WERI-Rb-1 (cell line): ENCODE measurements around the gene OR10AD1.

Experiments
- DNase-seq: peaks from one replicate; pipeline ENCODE4 v3.0.0-alpha.2; 2020
- H3K27ac ChIP-seq: fragments of 250-450 bp; sonication (Bioruptor Pico); 2 replicates; pipeline ENCODE4 v1.5.1; 2020; ENCODE audit warnings: mild to moderate bottlenecking, moderate library complexity
- H3K27me3 ChIP-seq: fragments of 250-450 bp; sonication (Bioruptor Pico); 2 replicates; pipeline ENCODE4 v1.5.1; 2021; ENCODE audit warnings: mild to moderate bottlenecking, low read depth, moderate library complexity; ENCODE audit not compliant: insufficient read depth, severe bottlenecking
- H3K36me3 ChIP-seq: fragments of 250-450 bp; sonication (Bioruptor Pico); 2 replicates; pipeline ENCODE4 v1.5.1; 2020; ENCODE audit warnings: mild to moderate bottlenecking, moderate library complexity
- H3K4me3 ChIP-seq: 2 replicates; pipeline ENCODE4 v1.5.1; 2011; ENCODE audit warnings: low read depth, mild to moderate bottlenecking, control low read depth, low read length
- H3K9me3 ChIP-seq: fragments of 250-450 bp; sonication (Bioruptor Pico); 2 replicates; pipeline ENCODE4 v1.5.1; 2021; ENCODE audit warnings: mild to moderate bottlenecking, moderate library complexity; ENCODE audit not compliant: severe bottlenecking
- CTCF ChIP-seq: IDR thresholded peaks from 2 replicates; pipeline ENCODE4 v1.5.1; 2011; ENCODE audit warnings: low read depth, mild to moderate bottlenecking, control low read depth, inconsistent platforms, low read length

OR10AD1 gene

GRCh38 chr12:48197549-48197970 is 5.5 kb downstream of the OR10AD1 start:
- Histone ChIP-seq H3K9me3 (no peaks in the 10 kb centered on the region), H3K27me3 (peaks cover 36% of the 10 kb centered on the region), H3K36me3 (no peaks in the 10 kb centered on the region), H3K4me3 (peak overlapping the region; percentile 37), H3K27ac (no peak overlapping the region)
- 0 out of 2 replicates have a peak, but pooled peaks have one; percentile 11 for TF ChIP-seq CTCF
- DNase-seq = no peak

GRCh38 chr12:48194799-48195201 is 8.3 kb downstream of the OR10AD1 start:
- DNase-seq = no peak
- no peaks in the 10 kb centered on the region for H3K36me3 ChIP-seq
- H3K27ac ChIP-seq = no peak overlapping the region
- no peak for TF ChIP-seq CTCF
- H3K4me3 ChIP-seq = no peak overlapping the region
- peaks cover 35% of the 10 kb centered on the region for H3K27me3 ChIP-seq
- H3K9me3 ChIP-seq = no peaks in the 10 kb centered on the region

DNA sequence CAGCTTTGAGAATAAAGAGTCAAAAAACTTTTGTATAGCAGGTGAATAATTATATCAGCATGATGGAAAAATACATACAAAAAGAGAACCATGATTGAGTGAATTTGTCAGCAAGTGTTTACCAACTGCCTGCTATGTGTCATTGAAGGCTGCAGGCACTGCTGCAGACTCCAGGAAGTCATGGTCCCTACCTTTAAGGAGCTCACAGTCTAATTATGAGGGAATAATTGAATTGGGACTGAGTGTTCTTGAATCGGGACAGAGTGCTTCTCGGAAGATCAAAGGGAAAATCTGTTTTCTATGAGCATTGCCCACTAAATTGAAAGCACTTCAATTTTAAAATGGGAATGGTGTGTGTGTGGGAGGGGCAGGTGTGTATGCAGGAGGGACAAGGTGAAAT is 9.5 kb downstream of the OR10AD1 start:
- H3K27me3 ChIP-seq = peaks cover 39% of the 10 kb centered on the region
- H3K36me3 ChIP-seq = no peaks in the 10 kb centered on the region
- no peaks in the 10 kb centered on the region for H3K9me3 ChIP-seq
- H3K27ac ChIP-seq = no peak overlapping the region
- DNase-seq = no peak
- no peak overlapping the region for H3K4me3 ChIP-seq
- TF ChIP-seq CTCF = no peak

DNA sequence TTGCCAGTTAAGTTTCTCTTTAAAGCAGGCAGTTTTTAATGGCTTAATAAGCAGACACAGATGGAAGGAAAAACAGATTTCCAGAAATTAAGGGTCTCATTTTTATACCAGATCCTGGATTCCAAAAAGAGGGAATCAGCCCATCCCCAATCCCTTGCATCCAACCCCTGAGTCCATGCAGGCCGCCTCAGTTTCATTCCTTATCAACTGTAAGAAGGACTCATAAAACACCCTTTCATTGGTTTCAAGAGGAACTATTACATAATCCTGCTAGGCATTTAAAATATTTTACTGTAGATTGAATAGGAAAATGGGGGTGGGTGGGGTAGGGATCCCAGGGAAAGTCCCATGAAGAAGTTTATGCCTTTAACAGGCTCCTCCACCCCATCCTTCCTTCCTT is 10.2 kb downstream of the OR10AD1 start:
- no peaks in the 10 kb centered on the region for H3K9me3 ChIP-seq
- TF ChIP-seq CTCF = no peak
- H3K27ac ChIP-seq = no peak overlapping the region
- peaks cover 39% of the 10 kb centered on the region for H3K27me3 ChIP-seq
- no peak for DNase-seq
- H3K36me3 ChIP-seq = no peaks in the 10 kb centered on the region
- H3K4me3 ChIP-seq = no peak overlapping the region

DNA sequence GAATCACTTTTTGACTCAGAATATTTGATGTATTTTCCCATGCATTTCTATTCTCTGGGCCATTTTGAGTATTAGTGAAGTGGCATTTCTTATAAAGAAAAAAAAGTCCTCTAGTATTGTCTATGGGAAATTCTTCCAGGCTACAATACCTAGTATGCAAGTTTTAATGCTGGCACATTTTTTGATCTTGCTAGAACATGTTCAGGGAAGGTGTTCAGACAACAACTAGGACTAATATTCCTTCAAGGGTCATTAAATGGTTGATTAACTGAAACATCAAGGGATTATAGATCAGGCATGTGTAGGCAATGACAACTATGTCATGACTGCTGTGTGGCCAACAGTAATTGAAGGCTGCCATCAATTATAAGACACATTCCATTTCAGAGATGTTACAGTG is 12.0 kb downstream of the OR10AD1 start:
- peaks cover 46% of the 10 kb centered on the region for H3K27me3 ChIP-seq

More for the DNA sequence above, 12.0 kb downstream of the OR10AD1 start:
- Histone ChIP-seq H3K9me3 (no peaks in the 10 kb centered on the region), H3K36me3 (no peaks in the 10 kb centered on the region), H3K4me3 (no peak overlapping the region), H3K27ac (no peak overlapping the region)
- no peak for DNase-seq
- TF ChIP-seq CTCF = no peak
